Retinal pigment epithelial cell (primary cell): ENCODE results near the gene CD53.

ENCODE experiments used
- DNase-seq: peaks from one replicate; pipeline ENCODE4 v3.0.0-alpha.2; 2010; ENCODE audit warnings: low read depth
- H3K4me3 ChIP-seq: 2 replicates; pipeline ENCODE4 v1.5.1; 2011; ENCODE audit warnings: mild to moderate bottlenecking, low read length, control low read depth, moderate library complexity
- TF ChIP-seq, protein P1 (sequence below): conservative IDR thresholded peaks from 2 replicates; pipeline ENCODE4 v1.5.1; 2011; ENCODE audit warnings: low read depth, low read length, control low read depth, inconsistent platforms

The CD53 gene

GRCh38 chr1:110899458-110899843, 26.5 kb downstream of the CD53 start:
- no peak overlapping the region for H3K4me3 ChIP-seq
- DNase-seq, result no peak
- TF ChIP-seq, protein P1, sequence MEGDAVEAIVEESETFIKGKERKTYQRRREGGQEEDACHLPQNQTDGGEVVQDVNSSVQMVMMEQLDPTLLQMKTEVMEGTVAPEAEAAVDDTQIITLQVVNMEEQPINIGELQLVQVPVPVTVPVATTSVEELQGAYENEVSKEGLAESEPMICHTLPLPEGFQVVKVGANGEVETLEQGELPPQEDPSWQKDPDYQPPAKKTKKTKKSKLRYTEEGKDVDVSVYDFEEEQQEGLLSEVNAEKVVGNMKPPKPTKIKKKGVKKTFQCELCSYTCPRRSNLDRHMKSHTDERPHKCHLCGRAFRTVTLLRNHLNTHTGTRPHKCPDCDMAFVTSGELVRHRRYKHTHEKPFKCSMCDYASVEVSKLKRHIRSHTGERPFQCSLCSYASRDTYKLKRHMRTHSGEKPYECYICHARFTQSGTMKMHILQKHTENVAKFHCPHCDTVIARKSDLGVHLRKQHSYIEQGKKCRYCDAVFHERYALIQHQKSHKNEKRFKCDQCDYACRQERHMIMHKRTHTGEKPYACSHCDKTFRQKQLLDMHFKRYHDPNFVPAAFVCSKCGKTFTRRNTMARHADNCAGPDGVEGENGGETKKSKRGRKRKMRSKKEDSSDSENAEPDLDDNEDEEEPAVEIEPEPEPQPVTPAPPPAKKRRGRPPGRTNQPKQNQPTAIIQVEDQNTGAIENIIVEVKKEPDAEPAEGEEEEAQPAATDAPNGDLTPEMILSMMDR, result no peak

- TF ChIP-seq, protein P1, result no peak
- no peak for DNase-seq
- H3K4me3 ChIP-seq, result no peak overlapping the region
These were observed 30.0 kb downstream of the CD53 start for GRCh38 chr1:110902820-110903463.

DNA sequence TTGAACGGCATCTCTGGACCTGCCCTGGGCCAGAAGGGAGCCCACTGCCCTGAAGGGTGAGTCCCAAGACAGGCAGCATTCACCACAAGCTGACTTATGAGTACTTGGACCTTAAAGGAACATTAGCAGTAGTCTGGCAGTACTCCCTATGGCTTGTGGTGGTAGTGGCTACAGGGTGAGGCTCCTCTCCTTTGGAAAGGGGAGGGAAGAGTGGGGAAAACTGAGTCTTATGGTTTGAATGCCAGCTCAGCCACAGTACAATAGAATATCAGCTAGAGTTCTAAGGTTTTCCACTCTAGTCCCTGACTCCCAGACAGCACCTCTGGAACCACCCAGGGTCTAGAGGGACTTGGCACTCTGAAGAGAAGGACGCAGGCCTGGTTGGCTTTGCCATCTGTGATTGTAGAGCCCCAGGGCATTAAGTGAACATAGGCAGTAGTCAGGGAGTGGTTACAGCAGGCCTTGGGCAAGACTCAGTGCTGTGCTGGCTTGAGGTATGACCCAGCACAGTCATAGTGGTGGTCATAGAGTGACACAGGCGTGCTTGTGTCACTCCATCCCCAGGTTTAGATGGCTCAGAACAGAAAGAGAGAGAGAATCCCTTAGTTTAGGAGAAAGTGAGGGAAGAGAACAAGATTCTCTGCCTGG, 31.0 kb downstream of the CD53 start:
- TF ChIP-seq, protein P1, result no peak
- DNase-seq, result no peak
- no peak overlapping the region for H3K4me3 ChIP-seq

GRCh38 chr1:110912784-110913183, 39.8 kb downstream of the CD53 start:
- no peak for DNase-seq
- TF ChIP-seq, protein P1, result no peak
- H3K4me3 ChIP-seq, result no peak overlapping the region

DNA sequence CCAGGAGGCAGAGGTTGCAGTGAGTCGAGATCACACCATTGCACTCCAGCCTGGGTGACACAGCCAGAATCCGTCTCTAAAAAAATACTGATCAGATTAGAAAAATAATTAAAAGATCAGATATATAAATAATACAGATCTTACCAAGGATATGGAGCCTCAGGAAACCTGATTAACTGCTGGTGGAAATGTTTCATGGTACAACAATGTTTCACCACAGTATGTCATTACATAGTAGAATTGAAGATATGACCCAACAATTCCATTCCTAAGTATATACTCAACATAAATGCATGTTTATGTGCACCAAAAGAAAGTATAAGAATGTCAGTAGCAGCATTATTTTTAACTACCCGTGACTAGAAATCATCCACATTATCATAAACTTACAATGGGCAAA, 41.7 kb downstream of the CD53 start:
- TF ChIP-seq, protein P1, result no peak
- H3K4me3 ChIP-seq, result no peak overlapping the region
- no peak for DNase-seq

DNA sequence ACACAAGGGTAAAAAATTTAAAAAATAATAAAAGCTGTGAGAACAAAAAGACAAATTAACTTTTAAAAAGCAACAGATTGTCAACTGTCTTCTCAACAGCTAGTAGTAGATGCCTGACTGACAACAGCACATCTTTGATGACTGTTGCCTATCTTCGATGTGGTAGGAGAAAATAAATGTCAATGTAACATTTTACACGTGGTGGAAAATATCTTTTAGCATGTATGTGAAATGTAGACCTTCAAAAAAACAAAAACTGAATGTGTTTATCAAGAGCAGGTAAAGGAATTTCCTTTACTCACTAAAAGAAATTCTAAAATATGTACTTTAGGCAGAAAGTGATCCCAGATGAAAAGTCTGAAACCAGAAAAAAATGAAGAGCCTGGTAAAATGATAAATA, 42.9 kb downstream of the CD53 start:
- DNase-seq, result no peak
- no peak overlapping the region for H3K4me3 ChIP-seq
- TF ChIP-seq, protein P1, result no peak

DNA sequence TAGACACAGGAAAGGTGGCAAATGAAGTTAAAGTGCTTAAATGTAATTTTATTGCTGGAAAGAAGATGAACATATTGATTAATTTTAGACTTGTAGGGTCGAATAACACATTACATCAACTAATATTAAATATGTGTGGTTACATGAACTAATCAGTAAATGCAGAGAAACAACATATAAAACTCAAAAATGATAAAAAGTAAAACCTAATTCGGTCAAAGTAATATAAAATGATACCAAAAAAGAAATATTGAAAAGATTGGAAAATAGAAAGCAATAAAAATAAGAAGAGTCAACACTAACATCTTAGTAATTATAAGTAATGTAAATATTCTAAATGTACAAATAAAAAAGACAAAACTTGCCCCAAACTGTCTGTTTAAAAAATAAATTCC, 43.3 kb downstream of the CD53 start:
- DNase-seq, result no peak
- H3K4me3 ChIP-seq, result no peak overlapping the region
- TF ChIP-seq, protein P1, result no peak
